Measurements from ENCODE around the gene PWWP2B.

The PWWP2B gene

GRCh38 chr10:132450466-132450824 is 53.4 kb downstream of the PWWP2B start:
- H3K4me3 ChIP-seq (replicated peaks in 1 of 2; ENCODE audit: low read depth in 2 of 2, low read length in 2 of 2), result no peak overlapping the region
- TF ChIP-seq, protein P1, sequence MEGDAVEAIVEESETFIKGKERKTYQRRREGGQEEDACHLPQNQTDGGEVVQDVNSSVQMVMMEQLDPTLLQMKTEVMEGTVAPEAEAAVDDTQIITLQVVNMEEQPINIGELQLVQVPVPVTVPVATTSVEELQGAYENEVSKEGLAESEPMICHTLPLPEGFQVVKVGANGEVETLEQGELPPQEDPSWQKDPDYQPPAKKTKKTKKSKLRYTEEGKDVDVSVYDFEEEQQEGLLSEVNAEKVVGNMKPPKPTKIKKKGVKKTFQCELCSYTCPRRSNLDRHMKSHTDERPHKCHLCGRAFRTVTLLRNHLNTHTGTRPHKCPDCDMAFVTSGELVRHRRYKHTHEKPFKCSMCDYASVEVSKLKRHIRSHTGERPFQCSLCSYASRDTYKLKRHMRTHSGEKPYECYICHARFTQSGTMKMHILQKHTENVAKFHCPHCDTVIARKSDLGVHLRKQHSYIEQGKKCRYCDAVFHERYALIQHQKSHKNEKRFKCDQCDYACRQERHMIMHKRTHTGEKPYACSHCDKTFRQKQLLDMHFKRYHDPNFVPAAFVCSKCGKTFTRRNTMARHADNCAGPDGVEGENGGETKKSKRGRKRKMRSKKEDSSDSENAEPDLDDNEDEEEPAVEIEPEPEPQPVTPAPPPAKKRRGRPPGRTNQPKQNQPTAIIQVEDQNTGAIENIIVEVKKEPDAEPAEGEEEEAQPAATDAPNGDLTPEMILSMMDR (IDR thresholded peaks at IDR 0.05; ENCODE audit: low read depth, low read length), result no peak
- DNase-seq (ENCODE audit: low read depth in 2 of 2), result no peak

DNA sequence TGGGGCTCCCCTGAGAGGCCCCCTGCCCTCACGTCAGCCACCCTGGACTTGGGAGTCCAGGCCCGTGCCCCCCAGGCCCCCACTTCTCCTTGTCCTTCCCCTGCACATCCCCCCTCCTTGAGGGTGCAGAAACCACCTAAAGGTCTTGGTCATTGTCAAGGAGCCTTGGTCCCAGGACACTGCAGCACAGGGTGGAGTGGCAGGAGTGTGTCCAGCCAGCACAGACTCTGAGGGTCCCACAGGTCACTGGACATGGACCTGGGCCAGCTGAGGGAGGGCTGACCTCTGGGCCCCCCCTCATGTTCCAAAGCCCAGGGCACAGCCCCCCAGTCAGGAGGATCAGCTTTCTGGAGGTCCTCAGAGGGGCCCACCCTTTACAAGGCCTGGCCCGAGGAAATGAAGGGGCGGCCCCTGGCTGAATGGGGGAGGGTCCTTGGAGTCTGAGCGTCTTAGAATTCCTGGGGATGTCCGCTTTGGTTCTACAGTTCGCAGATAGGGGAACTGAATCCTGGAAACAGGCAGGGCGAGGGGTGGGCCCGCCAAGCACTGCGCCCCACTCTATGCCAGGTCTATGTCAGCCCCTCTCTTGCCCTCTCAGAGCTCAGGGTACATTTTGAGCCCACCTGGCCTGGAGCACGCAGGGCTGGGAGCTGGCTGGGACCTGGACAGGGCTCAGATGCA is 54.0 kb downstream of the PWWP2B start:
- TF ChIP-seq, protein P1 (IDR thresholded peaks at IDR 0.05; ENCODE audit: low read depth, low read length), result no peak

DNA sequence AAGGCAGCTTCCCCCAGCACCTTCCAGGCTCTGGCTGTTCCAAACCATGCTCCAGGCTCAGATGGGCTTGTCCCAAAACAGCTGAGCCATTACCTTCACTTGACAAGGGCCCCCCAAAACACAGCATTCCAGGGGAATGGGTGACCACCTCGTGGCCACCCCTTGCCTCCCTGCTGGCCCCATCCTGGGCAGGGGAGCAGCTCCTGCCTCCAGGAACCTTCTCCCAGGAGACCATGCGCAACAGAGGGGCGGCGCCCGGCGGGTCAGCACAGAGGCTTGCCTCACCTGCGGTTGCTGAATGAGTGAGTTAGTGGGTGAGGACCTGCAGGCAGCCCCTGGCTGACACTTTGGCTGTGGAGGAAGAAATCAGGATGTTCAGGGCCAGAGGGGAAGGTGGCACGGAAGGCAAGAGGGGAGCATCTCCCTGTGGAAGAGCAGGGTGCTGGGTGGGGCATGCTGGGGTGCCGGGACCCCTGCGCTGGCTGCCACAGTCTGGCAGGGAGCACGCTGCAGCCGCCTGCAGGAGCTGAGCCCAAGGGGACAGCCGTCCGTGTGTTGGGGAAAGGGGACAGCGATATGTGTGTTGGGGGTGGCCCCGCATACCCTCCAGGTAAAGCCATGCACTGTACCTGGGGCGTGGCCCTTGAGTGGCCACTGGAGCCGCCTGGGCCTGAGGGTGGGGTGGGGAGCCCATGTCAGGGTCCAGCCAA is 54.7 kb downstream of the PWWP2B start:
- TF ChIP-seq, protein P1 (IDR thresholded peaks at IDR 0.05; ENCODE audit: low read depth, low read length), result no peak
- no peak for DNase-seq (ENCODE audit: low read depth in 2 of 2)
- H3K4me3 ChIP-seq (replicated peaks in 1 of 2; ENCODE audit: low read depth in 2 of 2, low read length in 2 of 2), result no peak overlapping the region

More for the DNA sequence above, 54.0 kb downstream of the PWWP2B start:
- DNase-seq (ENCODE audit: low read depth in 2 of 2), result no peak
- no peak overlapping the region for H3K4me3 ChIP-seq (replicated peaks in 1 of 2; ENCODE audit: low read depth in 2 of 2, low read length in 2 of 2)

DNA sequence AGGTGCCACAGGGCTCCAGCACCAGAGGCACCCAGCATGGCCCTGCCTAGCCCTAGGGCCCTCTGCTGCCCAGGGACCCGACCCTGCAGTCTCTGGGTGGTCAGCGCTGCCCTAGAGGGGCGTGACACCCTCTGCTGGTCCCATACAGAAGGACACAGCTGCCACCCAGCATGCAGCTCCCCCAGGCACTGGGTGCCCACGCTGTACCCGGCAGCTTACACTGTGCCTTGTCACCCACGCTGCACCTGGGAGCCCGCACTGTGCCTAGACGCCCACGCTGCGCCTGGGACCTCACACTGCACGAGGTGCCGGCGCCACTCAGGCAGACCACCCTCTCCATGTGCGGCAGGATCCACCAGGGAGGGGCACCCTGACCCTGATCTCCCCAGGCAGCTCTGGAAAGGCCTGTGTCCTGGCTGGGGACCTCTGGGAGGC is 55.2 kb downstream of the PWWP2B start:
- no peak overlapping the region for H3K4me3 ChIP-seq (replicated peaks in 1 of 2; ENCODE audit: low read depth in 2 of 2, low read length in 2 of 2)
- TF ChIP-seq, protein P1 (IDR thresholded peaks at IDR 0.05; ENCODE audit: low read depth, low read length), result no peak
- DNase-seq (ENCODE audit: low read depth in 2 of 2), result no peak

DNA sequence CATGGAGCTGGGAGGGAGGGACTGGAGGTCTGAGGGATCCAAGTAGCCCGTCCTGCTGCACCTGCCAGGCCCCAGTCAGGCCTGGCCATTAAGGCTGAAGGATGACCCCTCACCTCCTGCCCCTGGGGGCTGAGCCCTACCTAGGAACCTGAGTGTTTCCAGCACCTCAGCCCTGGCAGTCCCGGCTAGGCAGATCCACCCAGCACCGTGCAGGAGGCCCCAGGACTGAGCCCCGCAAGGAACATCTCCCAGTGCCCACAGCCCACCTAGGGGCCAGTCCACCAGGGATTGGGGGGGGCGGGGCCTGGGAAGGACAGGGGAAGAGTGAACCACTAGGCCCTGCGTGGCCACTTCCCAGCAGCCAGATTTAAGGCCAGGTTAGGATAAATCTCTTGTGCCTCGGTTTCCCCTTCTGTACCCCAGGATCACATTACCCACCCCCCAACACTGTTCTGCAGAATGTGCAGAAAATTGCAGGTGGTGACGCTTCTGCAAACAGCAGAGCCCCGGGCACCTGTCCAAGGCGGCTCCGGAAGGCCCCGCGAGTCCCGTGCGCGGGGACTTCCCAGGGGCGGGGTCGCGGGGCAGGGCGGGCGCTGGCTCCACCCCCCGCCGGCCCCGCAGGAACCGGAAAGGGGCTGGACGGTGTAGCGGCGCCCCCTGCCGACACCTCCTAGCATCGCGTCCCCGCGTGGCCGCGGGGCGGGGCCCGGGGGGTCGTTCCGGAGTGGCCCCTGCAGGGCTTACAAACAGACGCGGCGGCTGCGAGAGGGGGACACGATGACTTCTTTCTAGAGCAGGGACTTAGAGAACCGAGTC is 55.9 kb downstream of the PWWP2B start:
- H3K4me3 ChIP-seq (replicated peaks in 1 of 2; ENCODE audit: low read depth in 2 of 2, low read length in 2 of 2), result peak overlapping the region in 1 of 2 donors; percentile 7
- TF ChIP-seq, protein P1 (IDR thresholded peaks at IDR 0.05; ENCODE audit: low read depth, low read length), result peak; percentile 55
- DNase-seq (ENCODE audit: low read depth in 2 of 2), result peak; percentile 71 to 72

- TF ChIP-seq, protein P1 (IDR thresholded peaks at IDR 0.05; ENCODE audit: low read depth, low read length), result no peak
- DNase-seq (ENCODE audit: low read depth in 2 of 2), result no peak
- H3K4me3 ChIP-seq (replicated peaks in 1 of 2; ENCODE audit: low read depth in 2 of 2, low read length in 2 of 2), result peak overlapping the region in 1 of 2 donors; percentile 7
Measured at GRCh38 chr10:132453470-132453861, 56.5 kb downstream of the PWWP2B start.

All from cardiac fibroblast (primary cell).